ENCODE data around the gene LAX1. TPM values are rescaled to one million over a fixed set of nuclear protein-coding genes. Genes with fewer than 3 reads are reported as not detected.

The LAX1 gene
- polyA plus RNA-seq, 1 donor from 2014 or later = not detected

- H3K36me3 ChIP-seq (ENCODE audit: insufficient read depth, low read length) = no peaks in the 10 kb centered on the region
- H3K9ac ChIP-seq (ENCODE audit: low read length) = no peak overlapping the region
- H3K27ac ChIP-seq (ENCODE audit: low read length) = no peak overlapping the region
- TF ChIP-seq EP300 (conservative IDR thresholded peaks at IDR 0.05; ENCODE audit: poor library complexity, severe bottlenecking) (no peak), EZH2 (IDR thresholded peaks at IDR 0.05; ENCODE audit: borderline replicate concordance, insufficient read depth, low read length, poor library complexity, severe bottlenecking) (no peak), REST (IDR thresholded peaks at IDR 0.05; ENCODE audit: borderline replicate concordance) (no peak), CTCF (IDR thresholded peaks at IDR 0.05; ENCODE audit: poor library complexity, severe bottlenecking) (no peak), MXI1 (conservative IDR thresholded peaks at IDR 0.05; ENCODE audit: poor library complexity, severe bottlenecking) (no peak), SMC3 (conservative IDR thresholded peaks at IDR 0.05; ENCODE audit: poor library complexity) (no peak), POLR2AphosphoS5 (IDR thresholded peaks at IDR 0.05) (no peak), RAD21 (conservative IDR thresholded peaks at IDR 0.05) (no peak), TAF1 (IDR thresholded peaks at IDR 0.05; ENCODE audit: low read depth) (no peak)
- H3K9me3 ChIP-seq (ENCODE audit: low read length) = no peaks in the 10 kb centered on the region
- no peaks in the 10 kb centered on the region for H3K79me2 ChIP-seq (replicated peaks; ENCODE audit: insufficient read depth, low read length)
- no peaks in the 10 kb centered on the region for H4K20me1 ChIP-seq (ENCODE audit: insufficient read depth)
- H3K27me3 ChIP-seq (ENCODE audit: insufficient read depth, low read depth, low read length) = no peaks in the 10 kb centered on the region
- H3K4me2 ChIP-seq (ENCODE audit: low read length) = no peak overlapping the region
- no peaks in the 10 kb centered on the region for H3F3A ChIP-seq (ENCODE audit: insufficient read depth, low read length, poor library complexity, severe bottlenecking)
- H3K9me2 ChIP-seq (ENCODE audit: insufficient read depth, low read length) = no peaks in the 10 kb centered on the region
- no peak overlapping the region for H2AFZ ChIP-seq (ENCODE audit: low read depth, low read length)
- H3K4me3 ChIP-seq (ENCODE audit: low read length) = no peak overlapping the region
These were observed 4.7 kb downstream of the LAX1 start for GRCh38 chr1:203769505-203770343.

GRCh38 chr1:203771901-203772301 lies 6.9 kb downstream of the LAX1 start:
- TF ChIP-seq REST (IDR thresholded peaks at IDR 0.05; ENCODE audit: borderline replicate concordance) = no peak
- no peak for TF ChIP-seq CTCF (IDR thresholded peaks at IDR 0.05; ENCODE audit: poor library complexity, severe bottlenecking)
- H3K4me2 ChIP-seq (ENCODE audit: low read length) = no peak overlapping the region

More at GRCh38 chr1:203771901-203772301, 6.9 kb downstream of the LAX1 start:
- no peaks in the 10 kb centered on the region for H4K20me1 ChIP-seq (ENCODE audit: insufficient read depth)
- no peaks in the 10 kb centered on the region for H3K9me3 ChIP-seq (ENCODE audit: low read length)
- H3F3A ChIP-seq (ENCODE audit: insufficient read depth, low read length, poor library complexity, severe bottlenecking) = no peaks in the 10 kb centered on the region
- no peak overlapping the region for H3K27ac ChIP-seq (ENCODE audit: low read length)
- H3K4me3 ChIP-seq (ENCODE audit: low read length) = no peak overlapping the region
- H3K9me2 ChIP-seq (ENCODE audit: insufficient read depth, low read length) = no peaks in the 10 kb centered on the region
- H3K27me3 ChIP-seq (ENCODE audit: insufficient read depth, low read depth, low read length) = no peaks in the 10 kb centered on the region
- no peaks in the 10 kb centered on the region for H3K79me2 ChIP-seq (replicated peaks; ENCODE audit: insufficient read depth, low read length)
- no peak overlapping the region for H2AFZ ChIP-seq (ENCODE audit: low read depth, low read length)
- H3K36me3 ChIP-seq (ENCODE audit: insufficient read depth, low read length) = no peaks in the 10 kb centered on the region
- no peak overlapping the region for H3K9ac ChIP-seq (ENCODE audit: low read length)

Measured in neural cell (in vitro differentiated cells).